Measurements from ENCODE around the gene APBA2.

Gene APBA2

DNA sequence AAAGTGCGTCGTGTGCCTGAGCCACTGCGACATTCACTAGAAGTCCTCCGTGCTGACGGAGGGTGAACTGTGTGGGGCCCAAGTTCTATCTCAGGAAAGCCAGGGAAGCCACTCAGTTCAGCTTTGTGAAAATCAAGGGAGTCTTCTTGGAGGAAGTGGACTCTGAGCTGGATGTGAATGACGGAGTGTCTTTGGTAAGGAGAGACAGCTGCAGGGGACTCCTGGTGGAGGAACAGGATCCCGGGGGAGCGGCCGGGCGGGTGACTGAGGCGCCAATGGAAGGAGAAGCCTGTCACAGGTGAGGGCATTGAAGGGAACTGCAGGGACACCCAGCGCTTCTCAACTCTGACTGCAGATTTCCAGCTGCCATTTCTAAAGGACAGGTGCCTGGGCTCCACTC is 75.6 kb downstream of the APBA2 start:
- DNase-seq: no peak

DNA sequence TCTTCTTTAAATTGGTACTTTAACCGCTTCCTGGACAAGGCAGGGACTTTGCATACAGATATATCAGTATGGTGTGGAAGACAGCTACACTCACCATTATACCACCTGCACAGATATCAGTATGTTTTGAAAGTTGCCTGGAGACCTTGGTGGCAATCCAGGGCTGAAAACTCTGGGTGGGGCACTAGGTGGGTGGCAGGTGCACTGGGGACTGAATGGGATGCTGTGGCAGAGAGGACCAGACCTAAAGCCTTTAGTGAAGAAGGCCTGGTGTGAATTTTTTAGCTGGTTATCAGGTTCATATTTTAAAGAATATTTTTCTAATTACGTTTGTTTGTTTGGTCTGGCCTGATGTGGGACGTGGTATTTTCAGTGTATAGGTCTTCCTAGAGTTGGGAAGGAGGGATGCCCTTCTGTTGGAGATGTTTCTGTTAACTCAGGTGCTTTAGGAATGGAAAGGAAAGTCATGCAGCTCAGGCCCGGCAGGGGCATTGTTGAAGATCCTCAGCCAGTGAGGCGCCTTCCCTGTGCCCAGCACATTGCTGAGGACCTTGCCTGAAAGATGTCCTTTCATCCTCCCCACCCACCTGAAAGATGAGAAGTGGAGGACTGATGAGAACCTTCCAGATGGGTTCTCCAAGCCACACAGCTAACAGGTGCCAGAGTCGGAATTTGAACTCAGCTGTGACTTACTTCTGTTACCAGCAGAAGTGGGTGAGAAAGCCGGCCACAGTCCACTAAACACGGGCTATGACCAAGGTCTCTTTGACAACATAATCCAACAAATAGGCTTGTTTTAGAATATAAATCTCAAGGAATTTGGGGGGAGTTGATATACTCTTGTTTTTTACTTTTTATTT is 77.3 kb downstream of the APBA2 start:
- no peak for DNase-seq

DNA sequence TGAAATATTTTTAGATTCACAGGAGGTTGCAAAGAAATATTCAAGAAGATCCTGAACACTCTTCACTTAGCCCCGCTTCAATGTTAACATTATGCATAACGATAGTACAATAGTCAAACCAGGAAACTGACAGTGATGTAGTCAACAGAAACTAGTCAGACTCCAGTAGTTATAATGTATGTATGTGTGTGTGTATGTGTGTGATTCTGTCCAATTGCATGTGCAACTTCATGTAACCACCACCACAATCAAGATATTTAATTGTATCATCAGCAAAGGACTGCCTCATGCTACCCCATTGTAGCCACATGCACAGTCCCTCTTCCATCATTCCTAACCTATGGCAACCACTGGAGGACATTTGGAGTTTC is 77.9 kb downstream of the APBA2 start:
- DNase-seq: no peak

DNA sequence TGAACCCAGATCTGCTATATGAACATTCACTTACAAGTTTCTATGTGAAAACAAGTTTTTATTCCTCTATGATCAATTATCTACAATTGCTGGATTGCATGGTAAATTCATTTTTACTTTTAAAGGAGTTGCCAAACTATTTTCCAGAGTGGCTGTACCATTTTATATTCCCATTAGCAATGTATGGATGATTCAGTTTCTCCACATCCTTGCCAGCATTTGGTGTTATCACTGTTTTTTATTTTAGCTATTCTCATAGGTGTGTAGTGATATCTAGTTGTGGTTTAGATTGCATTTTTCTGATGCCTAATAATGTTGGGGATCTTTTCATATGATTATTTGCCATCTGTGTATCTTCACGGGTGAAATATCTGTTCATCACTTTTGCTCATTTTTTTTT is 78.3 kb downstream of the APBA2 start:
- DNase-seq: no peak

DNA sequence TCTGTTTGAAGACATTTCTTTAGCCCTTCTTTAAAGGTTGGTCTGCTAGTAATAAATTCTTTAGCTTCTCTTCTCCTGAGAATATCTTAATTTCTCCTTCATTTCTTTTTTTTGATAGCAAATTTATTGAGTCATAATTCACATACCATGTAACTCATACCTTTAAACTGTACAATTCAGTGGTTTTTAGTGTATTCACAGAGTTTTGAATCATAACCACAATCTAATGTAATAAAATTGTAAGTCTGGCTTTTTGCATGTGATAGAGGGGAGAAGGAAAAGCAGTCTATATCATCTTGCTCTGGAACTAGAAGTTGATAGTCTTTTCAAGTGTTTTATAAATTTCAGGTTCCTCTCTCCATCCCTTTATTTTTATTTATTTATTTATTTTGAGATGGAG is 81.3 kb downstream of the APBA2 start:
- DNase-seq: no peak

DNA sequence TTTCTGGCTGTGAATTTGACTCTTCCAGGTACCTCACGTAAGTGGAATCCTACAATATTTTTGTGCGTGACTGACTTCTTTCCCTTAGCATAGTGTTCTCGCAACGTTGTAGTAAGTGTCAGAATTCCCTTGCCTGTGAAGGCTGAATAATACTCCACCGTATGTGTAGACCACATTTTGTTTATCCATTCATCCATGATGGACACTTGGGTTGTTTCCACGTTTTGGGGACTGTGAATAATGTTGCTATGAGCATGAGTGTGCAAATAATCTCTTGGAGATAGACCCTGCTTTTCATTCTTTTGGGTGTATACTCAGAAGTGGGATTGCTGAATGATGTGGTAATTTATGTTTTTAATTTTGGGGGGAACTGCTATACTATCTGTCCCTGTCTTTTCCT is 82.2 kb downstream of the APBA2 start:
- DNase-seq: no peak

DNA sequence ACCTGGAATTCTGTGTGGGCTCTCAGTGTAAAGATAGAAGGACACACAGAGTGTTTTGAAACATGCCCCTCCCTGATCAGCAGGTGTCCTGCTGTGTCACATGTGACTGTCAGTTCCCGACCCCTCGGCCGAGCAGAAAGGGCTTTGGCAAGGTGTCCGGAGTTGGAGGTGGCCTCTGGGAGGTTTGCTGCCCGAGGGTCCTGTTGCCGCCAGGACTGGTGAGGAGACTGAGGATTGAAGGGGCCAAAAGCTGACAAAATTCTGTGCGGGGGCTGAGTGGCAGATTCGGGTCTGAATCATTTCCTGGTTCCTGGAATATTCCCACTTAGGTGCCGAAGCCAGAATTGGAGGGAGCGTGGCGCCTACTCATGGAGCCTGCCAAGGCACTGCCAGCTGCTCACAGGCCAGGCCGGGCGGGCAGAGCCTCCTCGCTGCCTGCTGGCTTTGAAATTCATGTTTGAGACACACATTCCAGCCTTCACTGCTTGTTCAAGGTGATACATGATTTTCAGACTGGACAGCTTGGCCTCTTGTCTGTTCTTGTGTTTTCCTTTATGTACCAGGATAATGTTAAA is 83.8 kb downstream of the APBA2 start:
- no peak for DNase-seq

DNA sequence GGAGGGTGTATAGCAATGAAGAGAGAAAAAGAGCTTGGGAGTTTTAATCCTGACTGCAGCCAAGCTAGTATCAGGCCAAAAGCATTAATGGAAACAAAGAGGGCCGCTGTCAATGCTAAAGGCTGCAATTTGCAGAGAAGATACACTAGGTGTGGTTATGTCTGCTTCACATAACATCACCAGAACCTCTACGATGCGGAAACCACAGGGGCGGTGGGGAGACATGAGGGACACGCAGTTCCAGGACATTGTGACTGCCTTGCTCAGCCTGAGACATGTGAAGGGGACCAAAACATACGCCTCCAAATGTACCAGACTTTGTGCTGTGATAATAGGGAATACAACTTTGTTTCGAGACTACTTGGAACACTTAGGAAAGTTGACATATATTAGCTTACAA is 88.4 kb downstream of the APBA2 start:
- no peak for DNase-seq

DNA sequence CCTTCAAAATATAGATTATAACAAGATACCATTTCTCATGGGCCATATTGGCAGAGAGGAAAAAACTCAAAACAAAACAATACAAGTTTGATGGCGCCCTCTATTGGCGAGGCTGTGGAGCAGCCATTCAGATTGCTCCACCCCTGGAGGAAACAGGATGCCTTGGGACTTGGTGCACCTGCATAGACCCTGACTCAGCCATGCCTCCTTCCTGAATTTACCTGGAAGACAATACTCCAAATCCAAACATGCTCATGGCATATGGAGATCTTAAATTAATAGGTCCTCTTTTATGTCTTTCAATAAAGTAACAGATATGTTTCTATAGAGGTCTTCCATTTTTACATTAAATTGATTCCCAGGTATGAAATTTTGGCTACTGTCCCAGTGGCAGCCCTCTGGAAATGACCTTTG is 90.0 kb downstream of the APBA2 start:
- no peak for DNase-seq

DNA sequence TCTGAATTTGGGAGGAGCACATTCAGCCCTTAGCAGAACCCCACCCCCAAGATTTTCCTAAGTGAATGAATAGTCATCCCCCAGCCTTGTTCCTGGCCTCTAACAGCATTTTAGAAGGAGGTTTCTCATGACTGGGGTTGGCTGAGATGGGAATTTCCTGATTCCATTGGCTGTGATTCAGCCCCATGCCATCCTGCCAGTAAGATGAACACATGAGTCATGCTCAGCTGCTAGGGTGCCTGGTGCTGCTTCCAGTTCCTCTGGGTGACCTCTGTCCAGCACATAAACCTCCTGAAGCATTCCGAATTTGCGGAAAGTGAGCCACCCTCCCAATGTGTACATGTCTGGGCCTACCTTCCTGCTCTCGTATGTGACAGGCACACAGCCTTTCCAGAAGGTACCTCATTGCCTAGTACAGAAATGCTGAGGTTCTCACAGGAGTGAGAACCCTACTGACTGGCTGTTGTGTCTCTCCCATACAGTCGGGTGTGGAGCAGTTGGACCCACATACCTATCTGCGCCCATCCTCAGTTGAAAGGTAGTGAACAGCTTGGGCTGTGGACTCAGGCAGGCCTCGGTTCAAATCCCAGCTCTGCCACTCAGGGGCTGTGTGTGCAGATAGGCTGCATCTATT is 91.7 kb downstream of the APBA2 start:
- DNase-seq: no peak

DNA sequence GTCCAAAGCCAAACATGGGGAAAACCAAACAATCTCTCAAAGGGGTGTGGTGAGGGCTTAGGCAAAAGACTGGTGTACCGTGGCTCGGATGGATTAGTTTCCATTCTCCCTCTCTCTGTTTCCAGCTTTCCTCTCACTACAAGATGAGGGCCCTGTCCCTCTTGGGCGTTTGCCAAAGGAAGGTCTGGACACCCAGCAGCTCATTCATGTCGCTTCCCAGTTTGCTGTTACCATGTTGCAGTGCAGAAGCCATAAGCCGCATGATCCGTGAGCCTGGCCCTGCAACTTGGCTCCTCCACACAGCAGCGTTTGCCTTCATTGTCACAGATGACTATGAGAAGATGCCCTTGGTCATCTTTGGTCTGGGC is 92.2 kb downstream of the APBA2 start:
- no peak for DNase-seq

DNA sequence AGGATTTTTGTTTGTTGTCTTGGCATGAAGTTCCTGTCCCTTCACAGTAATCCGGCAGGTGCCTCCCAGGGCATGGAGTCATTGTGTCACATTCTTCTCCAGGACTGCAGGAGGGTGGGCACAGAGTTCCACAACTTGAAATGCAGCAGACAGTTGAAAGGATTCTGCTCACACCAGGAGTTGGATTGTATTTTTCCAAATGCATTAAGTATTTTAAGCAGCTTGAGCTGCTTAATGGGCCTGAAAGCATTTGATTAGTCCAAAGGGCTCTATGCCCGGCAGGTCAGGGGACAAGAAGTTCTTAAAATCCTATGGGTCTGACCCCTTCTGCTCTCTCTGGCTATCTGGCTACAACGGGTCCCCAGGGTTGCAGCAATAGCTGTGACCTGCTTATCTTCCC is 92.9 kb downstream of the APBA2 start:
- no peak for DNase-seq

DNA sequence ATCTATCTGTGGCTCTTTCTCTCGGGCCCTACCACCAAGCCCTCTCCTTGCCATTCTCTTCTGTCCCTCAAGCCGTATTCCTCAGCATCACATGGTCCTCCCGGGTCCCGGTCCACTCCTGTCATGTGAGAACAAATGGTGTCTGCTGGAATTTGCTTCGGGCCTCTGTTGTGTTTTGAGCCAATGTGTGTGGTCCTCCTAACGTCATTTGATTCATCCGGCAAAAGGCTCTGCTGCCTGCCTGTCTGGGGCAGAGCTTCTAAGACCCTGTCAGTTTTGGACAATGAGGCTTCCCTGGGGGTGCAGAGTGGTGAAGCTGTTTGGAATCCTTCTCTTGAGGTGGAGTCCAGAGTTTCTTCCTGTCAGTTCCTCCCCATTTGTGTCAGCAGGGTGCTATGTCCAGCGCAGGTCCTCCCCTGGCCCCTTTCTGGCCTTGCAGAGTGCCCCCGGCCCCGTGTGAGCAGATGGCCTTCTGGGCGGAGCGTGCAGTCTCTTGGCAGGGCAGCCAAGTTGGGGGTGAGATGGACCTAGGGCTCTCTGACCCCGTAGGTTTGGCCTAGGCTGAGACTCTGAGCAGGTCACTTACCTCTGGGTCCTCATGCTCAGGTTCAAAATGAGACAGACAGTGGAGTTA is 93.6 kb downstream of the APBA2 start:
- no peak for DNase-seq

DNA sequence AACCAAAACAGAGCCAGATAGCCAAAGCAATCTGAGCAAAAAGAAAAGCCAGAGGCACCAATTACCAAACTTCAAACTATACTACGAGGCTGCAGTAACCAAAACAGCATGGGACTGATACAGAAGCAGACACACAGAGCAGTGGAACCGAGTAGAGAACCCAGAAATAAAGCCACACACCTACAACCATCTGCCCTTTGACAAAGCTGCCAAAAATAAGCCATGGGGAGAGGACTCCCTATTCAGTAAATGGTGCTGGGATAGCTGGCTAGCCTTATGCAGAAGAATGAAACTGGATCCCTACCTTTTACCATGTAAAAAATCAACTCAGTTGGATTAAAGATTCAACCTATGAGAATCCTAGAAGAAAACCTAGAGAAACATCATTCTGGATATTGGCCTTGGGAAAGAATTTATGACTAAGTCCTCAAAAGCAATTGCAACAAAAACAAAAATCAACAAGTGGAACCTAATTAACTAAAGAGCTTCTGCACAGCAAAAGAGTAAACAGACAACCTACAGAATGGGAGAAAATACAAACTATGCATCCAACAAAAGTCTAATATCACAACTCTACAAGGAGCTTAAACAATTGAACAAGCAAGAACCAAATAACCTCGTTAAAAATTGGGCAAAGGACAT is 95.1 kb downstream of the APBA2 start:
- DNase-seq: no peak

DNA sequence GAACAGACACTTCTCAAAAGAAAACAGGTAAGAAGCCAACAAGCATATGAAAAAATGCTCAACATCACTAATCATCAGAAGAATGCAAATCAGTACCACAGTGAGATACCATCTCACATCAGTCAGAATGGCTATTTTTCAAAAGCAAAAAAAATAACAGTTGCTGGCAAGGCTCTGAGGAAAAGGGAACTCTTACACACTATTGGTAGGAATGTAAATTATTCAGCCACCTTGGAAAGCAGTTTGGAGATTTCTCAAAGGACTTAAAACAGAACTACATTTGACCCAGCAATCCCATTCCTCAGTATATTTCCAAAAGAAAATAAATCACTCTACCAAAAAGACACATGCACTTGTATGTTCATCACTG is 95.6 kb downstream of the APBA2 start:
- no peak for DNase-seq

DNA sequence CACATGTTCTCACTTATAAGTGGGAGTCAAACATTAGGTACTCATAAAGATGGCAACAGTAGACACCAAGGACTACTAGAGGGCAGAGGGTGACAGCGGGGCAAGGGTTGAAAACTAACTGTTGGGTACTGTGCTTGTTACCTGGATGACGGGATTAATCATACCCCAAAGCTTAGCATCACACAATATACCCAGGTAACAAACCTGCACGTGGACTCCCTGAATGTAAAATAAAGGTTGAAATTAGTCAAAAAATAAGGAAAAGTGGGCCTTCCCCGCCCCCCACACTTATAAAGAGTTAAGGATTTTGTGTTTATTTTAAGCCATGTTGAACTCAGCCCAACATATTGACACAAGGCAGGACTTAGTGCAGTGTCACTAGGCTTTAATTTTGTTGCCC is 96.1 kb downstream of the APBA2 start:
- no peak for DNase-seq

DNA sequence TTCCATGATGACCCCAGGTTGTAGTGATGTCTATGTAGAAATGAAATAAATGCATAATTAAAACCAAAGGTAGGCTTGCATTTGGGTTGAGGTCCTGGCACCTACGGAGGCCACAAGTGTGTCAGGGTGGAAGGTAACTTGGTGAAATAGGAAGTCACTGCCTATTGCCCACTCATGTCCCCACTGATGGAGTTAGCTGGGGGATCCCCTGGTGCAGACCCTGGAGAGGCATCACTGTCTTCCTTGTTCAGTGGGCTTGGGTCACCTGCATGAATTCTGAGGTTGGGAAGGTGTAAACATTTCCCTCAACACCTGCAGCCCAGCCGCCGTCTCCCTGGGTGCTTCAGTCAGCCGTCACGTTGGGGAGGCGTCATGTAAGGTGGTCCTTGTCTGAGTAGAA is 97.1 kb downstream of the APBA2 start:
- DNase-seq: no peak

DNA sequence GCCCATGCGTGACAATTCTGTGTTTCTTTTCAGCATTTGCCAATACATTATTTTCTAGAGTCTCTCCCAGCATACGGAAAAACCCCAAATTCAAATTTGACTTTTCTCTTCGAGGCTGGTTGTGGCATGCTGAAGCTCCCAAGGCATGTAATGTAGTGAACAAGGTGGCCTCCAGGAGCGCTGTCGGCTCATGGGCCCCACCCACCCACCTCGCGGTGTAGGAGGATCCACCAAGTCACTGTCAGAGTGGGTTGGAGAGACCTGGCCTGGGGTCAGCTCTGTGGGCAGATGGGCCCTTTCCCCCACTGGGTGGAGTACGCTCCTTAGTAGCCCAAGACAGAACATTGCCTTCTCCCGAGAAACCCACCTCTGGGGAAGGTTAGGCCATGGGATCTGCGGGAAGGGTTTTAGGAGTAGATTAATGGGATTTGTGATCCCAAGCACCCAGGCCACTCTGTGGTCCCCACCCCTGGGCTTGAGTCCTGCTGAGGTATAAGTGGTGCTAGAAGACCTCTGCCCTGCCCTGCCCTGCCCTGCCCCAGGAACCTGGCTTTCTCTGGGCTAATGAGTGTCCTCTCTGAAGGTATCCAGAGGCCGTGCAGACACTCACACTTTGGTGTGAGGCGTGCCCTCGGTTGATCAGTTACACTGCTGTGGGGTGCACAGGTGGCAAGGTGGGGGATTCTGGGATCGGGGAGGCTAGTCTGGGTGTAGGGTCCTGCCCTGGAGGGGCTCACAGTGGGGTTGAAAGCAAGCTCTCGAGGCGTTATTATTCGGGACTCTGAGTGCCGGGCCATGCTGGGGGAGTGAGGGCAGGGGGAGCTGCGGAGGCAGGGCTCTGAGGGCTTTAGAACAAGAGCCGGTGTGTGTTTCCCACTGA is 97.9 kb downstream of the APBA2 start:
- DNase-seq: no peak

DNA sequence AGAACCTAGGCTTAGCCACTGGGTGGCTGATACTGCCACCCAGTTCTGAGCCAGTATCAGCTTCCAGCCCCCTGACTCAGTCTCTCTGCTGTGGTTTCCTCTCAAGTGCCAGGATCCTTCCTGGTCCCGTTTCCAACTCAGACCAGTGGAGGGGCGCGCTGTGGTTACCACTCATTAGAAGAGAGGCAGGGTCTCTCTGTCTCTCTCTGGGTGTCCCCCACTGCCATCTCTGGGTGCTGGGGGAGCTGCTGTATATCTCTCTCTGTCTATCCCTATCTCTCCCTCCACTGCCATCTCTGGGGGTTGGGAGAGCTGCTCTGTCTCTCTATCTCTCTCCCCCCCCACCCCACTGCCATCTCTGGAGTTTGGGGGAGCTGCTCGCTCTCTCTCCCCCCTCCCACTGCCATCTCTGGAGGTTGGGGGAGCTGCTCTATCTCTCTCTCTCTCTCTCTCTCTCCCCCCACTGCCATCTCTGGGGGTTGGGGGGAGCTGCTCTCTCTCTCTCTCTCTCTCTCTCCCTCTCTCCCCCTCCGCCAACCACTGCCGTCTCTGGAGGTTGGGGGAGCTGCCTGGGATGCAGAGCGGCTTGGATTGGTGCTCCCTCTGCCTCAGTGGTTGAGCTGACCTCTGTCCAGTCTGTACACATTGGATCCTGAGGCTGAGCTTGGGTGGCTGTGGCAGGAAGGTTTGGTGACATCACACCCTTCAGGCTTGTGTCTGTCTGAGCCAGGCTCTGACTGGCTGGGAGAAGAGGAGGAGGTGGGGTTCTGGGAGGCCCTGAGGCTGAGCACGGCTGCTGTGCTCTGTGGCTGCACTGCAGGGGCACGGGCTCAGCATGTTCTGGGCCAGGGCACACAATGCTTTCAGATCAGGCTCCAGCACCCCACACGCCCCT is 98.9 kb downstream of the APBA2 start:
- DNase-seq: no peak

DNA sequence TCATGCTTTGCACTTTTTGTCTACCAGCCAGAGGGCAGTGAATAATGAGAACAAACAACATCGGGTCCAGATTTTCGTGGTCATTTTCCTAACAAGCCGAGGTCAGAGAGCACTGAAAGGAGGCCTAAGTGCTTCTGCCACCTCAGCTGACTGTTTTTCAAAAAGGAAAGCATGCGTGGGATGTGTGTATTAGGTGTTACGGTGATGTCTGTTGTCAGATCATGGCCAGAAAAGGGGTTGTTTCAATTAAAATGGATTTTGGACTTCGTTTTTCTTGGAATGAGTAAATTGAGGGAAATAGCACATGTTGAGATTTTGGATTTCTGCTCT is 99.5 kb downstream of the APBA2 start:
- DNase-seq: no peak

DNA sequence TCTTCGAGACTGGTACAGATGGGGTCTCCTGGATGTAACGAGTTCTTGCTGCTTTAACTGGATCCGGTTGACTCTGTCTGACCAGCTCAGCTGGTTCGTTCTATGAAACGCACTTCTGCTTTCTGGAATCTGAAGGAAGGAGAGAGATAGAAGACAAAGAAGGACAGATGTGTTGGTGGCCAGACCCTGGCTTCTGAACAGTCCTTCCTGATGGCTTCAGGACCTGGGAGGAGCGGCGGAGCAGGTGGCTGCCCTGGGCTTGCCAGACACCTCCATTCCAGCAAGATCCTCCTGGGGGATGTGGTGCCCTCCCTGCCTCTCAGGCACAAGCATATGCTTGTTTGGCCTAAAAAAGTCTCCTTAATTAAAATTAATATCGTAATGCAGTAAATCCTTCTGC is 99.9 kb downstream of the APBA2 start:
- DNase-seq: no peak

DNA sequence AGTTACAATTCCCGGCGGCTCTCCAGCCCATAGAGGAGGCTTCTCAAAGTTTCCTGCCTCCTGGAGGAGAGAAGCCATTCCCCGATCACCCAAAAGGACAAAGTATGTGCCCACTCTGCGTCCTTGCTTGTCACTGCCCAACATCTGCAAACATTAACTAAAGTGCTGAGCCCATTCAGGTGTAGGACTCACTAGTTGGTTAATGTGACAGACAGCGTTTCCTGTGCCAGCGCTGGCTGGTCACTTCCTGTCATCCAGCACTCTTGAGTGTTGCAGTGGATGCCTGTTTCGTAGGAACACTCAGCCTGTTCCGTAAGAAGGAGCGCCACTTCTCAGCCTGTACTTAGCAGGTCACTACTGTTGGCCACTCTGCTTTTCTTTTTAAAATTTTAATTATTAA is 100.3 kb downstream of the APBA2 start:
- no peak for DNase-seq

Data from activated gamma-delta T cell (primary cell).